Activated T-cell treated with anti-CD3 and anti-CD28 coated beads, Interleukin-2, amount 50 U/mL, for 48 hours (primary cell): ENCODE measurements around the gene DUSP16.
A peak's percentile ranks its signal among the peaks of the same experiment; 100 is the strongest.
"Not testable (repeated sequence)": the region's sequence is repeated elsewhere in the genome, so short reads cannot be mapped to it uniquely, and the experiment has no call there.

ENCODE experiments used
- DNase-seq, 2 experiments: peaks; one replicate each; pipeline ENCODE4 v3.0.0-alpha.2; 2020

DUSP16 gene, protein sequence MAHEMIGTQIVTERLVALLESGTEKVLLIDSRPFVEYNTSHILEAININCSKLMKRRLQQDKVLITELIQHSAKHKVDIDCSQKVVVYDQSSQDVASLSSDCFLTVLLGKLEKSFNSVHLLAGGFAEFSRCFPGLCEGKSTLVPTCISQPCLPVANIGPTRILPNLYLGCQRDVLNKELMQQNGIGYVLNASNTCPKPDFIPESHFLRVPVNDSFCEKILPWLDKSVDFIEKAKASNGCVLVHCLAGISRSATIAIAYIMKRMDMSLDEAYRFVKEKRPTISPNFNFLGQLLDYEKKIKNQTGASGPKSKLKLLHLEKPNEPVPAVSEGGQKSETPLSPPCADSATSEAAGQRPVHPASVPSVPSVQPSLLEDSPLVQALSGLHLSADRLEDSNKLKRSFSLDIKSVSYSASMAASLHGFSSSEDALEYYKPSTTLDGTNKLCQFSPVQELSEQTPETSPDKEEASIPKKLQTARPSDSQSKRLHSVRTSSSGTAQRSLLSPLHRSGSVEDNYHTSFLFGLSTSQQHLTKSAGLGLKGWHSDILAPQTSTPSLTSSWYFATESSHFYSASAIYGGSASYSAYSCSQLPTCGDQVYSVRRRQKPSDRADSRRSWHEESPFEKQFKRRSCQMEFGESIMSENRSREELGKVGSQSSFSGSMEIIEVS

DNA sequence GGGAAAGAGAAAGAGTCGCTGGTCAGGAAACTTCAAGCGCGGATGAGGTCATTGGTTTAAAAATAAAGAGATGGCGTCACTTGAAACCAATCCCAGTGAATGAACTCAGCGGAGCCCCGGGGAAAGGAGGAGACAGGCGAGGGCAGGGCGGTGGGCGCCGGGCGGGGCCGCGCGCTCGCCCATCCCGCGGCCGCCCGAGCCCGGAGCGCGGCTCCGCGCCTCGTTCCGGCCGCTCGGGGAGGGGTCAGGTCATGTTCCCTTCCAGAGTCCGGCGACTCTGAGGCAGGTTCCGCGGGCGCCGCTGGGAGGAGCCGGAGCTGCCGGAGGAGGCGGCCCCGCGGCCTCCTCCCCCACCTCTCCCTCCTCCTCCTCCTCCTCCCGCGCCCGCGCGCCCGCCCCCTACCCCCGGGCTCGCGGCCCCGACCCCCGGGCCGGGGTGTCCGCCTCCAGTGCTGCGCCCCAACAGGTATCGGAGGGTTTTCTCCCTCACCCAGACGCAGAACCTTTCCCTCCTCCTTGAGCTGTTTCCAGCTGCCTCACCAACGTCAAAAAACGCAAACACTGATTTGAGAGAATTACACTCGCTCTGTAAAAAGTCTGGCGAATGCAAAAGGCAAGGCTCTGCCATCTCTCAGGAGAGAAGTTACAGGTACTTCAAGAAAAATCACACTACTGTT is at the start of gene DUSP16:
Gene DUSP16, minus strand, starts transcription at position 279 of the 677 bp plus-strand sequence. CDS start 41,765 bp downstream, outside the sequence.
- DNase-seq, result peak; percentile 78 to 86

DNA sequence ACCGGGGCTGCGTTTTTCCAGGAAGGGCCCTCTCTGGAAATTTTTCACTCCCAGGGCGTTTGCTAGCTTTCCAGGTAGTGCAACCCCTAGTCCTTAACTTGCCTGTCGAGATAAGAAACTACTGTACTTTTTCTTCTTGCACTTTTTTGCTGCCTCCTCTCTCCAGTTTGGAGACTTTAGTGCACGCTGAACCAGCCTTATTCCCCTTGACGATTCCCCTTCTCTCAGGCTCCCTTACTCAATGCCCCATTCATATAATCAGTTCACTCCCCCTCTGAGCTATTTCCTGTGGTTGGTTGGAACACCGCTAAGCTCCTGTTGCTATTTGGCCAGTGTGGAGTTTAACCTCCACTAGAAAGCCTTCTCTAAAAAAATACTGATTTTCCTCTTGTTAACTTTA is 49.7 kb upstream of the DUSP16 start:
- DNase-seq, result no peak

DNA sequence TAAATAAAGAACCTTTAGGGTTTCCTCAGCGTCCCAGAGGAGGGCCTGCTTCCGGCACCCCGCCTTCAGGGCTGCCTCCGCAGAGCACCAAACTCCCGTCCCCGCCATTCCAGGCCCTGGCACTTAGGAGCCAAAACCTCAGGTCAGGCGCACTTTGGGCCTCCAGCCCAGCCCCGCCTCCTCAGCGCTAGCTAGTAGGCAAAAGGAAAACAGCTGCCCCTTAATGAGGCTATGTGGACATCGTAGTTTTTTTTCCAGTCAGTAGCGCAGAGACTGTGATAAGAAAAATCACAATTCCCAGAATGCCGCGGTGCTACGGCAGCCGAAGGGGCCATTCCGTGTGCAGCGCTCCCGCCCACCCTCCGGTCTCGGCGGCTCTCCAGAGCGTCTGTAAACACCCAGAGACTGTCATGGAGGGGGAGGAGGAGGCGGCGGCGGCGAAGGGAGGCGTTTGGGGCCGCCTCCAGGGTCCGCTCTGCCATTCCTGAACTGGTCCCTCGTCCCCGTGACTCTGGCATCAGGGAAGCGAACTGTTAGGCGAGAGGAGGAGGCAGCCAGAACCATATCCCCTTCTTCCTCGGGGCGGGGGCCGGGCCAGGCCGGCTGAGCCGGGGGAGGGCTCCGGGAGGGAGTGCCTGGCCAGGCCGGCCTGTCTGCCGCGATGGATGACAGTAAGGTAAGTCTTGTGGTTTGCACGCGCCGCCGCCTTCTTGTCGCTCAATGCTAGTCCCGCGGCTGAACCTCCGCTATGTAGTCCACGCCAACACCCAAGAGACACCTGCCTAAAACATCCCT is 49.0 kb upstream of the DUSP16 start, which contains the start of gene CREBL2:
Gene CREBL2, plus strand, starts transcription at position 365 of the 795 bp plus-strand sequence. Its CDS starts 297 bp downstream, at position 662.
- DNase-seq, result peak; percentile 89 to 91

DNA sequence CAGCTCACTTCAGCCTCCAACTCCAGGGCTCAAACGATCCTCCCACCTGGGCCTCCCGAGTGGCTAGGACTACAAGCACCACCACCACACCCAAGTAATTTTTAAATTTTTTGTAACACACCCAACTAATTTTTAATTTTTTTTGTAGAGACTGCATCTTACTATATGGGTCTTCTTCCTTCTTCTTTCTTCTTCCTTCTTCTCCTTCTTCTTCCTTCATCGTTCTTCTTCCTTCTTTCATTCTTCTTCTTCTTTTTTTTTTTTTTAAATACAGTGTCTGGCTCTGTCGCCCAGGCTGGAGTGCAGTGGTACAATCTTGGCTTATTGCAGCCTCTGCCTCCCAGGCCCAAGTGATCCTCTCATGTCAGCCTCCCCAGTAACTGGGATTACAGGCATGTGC is 48.0 kb upstream of the DUSP16 start:
- no peak for DNase-seq

DNA sequence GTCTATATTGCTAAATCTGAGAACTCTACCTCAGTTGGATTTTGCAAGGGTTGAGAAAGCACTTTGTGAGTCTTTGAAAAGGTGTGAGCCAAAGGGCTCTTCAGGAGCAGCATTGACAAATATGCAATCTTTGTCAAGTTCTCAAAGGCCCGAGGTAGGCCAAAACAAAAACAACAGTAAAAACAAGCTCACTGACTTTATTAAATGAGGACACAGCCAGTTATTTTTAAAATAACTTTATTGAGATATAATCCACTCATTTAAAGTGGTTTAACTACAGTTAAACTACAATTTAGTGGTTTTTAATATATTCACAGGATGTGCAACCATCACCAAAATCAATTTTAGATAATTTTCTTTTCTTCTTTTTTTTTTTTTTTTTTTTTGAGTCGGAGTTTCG is 47.0 kb upstream of the DUSP16 start:
- no peak for DNase-seq

DNA sequence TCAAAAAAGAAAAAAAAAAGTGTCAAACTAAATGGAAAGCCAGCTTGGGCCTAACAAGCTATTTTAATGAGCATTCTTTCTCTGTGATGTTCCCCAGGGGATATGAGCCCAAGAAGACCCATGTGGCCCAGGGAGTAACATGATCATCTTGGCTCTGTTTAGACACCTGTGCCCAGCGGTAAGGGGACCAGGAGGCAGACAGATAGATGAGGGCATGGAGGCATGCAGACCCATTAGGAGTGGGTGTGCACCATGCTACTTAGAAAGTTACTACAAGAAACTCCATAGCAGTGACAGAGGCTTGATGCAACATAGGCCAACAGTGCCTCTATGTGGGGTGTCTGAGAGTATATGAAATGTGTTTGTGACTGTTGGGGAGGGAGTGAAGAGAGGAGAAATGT is 45.9 kb upstream of the DUSP16 start:
- DNase-seq, result no peak

DNA sequence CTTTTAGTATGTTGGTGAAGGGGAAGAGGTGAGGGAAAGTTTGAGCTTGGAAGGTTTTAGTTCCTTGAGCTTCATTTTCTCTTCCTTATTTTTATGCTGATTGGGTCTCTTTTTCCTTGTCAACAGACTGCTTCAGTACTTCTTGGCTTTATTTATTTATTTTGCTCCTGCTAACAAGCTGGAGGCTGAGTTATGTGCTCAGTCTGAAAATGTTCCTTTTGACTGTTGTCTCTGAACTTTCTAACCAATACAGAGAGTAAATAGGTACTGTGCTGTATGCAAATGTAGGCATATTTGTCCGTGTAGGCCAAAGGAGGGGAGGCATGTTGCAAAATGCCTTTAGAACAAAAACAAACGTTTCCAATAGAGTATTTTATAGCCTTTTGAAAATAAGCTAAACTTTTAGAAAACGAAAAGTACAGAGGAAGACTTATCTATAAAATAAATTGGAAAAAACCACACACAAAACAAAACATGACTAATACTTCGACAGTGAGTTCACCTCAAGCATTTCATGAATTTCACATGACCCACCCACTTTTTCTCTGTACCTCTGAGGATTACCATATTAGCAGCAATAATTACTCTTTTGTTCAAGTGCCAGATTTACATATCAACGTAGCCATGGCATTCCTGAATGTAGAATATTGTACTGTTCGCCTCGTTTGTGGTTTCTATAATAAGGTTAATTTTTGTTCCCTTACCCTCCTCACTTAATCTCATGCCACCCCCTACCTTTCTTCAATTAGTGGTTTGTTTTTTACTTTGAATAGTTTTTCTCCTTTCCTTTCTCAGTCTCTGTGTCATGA is 44.3 kb upstream of the DUSP16 start:
- DNase-seq, result no peak

DNA sequence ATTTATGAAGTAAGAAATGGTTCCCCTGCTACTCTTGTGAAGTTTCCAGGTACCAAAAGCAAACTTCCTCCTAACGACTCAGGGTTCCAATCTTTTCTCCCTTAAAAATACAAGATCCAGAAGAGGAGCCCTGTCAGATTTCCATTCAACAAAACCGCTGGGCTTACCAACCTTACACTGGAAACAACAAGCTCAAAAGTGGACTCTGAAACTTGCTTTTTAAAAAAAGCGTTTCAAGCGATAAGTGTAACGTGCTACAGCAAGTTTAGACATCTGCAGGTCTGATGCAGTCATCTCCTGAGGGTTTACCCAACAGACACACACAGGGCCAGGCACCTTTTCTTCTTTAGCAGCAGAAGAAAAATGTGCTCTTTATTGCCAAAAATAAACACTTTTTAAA is 42.1 kb upstream of the DUSP16 start:
- DNase-seq, result no peak

DNA sequence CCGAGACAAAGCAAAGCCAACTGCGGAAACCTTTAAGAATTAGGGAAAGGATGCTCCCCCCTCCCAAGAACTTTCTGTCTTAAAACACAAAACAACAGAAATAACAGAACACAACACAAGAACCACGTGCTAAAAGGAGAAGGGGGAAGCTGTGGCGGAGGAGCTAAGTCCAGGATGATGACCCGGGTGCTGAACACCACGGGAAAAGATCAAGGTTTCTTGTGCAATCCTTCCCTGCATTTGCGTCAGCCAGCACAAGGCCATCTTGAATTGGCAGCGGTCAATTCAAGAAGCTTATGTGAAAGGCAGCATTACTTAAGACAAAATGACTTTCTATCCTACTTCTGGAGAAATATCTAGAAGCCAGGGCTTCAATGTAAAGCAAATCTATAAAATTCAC is 38.0 kb upstream of the DUSP16 start:
- no peak for DNase-seq

DNA sequence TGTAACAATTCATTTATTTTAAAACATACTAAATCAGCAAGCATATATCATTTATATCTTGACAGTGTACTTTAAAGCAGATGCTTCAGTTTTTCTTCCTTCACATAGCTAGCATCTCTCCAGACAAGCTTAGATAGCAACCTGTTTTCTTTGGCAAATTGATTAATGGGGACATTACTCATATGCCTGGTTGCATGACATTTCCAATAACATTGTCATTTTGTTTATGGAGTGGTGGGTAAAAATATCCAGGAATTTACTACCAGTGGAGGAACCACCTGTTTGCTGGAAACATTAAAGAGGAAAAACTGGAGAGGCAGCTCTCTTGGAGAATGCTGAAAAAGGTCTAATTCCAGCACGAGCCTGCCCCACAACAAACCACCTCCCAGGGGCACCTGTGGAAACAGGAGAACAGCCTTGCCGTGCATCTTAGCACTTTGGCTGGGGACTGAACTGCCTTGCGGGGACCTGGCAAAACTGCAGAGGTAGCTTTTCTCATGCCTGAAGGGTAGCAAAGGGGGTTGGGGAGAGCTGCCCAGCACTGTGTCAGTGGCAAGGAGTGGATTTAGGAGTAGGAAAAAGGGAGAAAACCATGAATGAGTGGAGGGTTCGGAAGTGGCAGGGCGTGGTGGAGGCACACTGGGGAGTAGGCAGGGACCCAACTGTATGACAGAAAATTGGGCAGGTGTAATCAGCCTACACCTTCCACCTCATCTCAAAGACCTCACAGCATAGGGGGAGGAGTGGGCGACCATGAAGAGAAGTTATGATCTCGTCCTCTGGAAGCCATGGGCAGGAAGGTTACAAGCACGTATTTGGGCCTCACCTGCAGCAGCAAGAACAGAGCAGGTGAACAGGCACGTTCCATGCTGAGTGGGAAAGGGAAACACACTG is 37.3 kb upstream of the DUSP16 start:
- DNase-seq, result no peak

DNA sequence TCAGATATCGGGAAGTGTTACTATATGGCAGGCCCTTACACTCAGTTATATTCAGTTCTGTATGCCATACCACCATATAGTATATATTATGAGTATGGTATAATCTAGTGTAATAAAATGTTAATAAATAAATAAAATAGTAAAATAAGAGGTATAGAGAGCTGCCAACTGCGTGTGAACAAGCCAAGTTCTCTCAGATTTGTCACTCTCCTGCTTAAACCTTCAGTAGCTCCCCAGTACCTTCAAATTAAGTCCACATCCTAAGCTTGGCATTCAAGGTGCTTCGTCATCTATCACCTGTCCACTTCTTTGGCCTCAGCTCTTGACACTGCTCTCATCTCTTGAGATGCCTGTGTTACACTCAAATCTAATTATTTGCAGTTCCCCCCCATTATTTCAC is 36.2 kb upstream of the DUSP16 start:
- no peak for DNase-seq

DNA sequence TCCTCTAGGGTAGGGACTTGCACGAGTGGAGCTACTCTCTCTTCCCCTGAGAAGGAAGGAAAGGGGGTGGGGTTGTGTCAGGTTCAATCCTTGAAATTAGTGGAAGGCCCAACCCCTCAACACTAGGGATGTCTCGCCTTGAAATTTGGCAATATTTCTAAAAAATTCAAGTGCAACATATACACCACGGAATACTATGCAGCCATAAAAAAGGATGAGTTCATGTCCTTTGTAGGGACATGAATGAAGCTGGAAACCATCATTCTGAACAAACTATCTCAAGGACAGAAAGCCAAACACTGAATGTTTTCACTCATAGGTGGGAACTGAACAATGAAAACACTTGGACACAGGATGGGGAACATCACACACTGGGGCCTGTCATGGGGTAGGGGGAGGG is 33.9 kb upstream of the DUSP16 start:
- DNase-seq, result not testable (repeated sequence)

DNA sequence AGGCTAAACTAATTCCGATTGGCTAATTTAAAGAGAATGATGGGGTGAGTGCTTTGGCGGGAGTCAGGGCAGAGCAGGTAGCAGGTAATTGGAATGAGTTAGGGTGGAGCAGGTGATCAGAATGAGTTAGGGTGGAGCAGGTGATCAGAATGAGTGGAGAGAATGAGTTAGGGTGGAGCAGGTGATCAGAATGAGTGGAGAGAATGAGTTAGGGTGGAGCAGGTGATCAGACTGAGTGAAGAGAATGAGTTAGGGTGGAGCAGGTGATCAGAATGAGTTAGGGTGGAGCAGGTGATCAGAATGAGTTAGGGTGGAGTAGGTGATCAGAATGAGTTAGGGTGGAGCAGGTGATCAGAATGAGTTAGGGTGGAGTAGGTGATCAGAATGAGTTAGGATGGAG is 33.3 kb upstream of the DUSP16 start:
- DNase-seq, result not testable (repeated sequence)

DNA sequence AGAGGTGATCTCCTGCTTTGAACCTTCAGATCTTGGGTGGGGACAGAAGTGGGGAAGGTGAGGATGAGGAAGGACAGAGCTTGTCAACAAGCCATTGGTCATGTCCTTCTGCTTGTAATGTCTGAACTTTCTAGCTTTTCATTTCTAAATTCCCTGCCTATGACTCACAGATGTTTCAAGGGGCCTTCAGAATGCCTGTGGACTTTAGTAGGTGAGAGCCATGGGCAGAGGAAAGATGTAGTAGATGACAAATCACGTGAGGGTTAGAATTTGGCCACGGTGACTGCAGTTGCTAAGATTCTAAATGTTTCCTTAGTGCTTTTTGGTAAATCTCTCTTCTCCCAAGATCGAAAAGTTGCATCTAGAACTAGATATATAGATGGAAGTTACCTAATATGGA is 30.3 kb upstream of the DUSP16 start:
- no peak for DNase-seq

DNA sequence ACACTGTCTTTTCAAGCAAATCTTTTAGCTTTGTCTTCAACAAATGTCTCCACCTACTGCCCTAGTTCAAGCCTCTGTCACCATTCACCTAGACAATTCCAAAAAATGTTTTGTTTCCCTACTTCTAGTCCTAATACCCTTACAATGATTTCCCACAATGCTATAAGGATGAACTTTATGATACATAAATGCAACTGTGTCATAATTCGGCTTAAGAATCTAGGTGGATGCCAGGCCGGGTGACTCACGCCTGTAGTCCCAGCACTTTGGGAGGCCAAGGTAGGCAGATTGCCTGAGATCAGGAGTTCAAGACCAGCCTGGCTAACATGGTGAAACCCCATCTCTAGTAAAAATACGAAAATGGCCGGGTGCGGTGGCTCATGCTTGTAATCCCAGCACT is 28.3 kb upstream of the DUSP16 start:
- no peak for DNase-seq

DNA sequence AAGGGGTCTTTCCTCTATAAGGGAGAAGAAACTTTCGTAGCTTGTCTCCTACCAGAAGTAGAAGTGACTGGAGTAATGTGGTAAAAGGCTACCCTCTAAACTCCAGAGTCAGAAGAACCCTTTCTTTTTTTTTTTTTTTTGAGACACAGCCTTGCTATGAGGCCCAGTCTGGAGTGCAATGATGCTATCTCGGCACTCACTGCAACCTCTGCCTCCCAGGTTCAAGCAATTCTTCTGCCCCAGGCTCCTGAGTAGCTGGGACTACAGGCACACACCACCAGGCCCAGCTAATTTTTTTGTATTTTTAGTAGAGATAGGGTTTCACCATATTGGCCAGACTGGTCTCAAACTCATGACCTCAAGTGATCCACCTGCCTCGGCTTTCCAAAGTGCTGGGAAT is 25.8 kb upstream of the DUSP16 start:
- not testable (repeated sequence) for DNase-seq

DNA sequence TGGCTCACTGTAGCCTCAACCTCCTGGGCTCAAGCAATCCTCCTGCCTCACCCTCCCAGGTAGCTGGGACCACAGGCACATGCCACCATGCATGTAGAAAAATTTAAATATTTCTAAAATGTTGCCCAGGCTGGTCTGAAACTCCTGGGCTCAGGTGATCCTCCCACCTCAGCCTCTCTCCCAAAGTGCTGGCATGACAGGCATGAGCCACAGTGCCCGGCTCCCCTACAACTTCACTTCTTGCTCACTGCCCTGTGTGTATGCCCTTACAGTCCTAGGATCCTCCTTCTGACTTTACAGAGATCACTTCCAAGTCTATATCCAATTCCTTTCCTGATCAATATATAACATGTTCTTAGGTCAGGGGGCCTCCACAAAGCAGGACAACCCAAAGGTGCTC is 25.2 kb upstream of the DUSP16 start:
- DNase-seq, result no peak

DNA sequence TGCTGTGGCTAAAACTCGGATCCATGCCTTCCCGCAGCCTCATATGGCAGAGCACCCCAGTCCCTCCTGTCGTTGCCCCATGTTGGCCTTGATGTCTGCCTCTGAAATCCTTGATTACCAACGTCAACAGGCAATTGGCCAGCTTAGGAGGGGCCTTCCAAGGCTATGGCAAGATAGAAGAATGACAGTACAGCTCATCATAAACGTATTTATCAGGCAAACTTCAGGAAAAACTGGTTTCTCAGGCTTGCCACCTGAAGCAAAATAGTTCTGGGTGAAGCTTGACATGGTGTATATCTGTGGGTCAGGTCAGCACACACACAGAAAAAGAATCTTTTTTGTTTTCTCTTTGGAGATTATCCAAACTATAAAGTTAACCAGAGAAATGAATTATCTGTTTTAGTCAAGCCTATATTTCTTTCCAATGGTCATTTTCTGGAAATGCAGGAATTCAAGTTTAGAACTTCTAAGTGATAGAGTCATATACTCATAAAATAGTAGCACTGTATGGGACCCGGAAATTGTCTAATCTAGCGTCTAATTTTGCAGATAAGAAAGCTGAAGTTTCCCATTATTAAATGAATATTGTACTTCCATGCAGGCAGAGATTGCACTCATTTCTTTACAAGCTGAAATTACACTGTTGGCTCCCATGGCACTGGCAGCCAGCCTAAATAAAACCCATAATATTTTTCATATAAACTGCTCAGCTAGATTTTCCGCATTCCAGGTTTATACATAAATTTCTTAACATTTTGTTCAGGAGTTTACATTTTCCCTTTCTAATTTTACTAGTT is 24.4 kb upstream of the DUSP16 start:
- no peak for DNase-seq

DNA sequence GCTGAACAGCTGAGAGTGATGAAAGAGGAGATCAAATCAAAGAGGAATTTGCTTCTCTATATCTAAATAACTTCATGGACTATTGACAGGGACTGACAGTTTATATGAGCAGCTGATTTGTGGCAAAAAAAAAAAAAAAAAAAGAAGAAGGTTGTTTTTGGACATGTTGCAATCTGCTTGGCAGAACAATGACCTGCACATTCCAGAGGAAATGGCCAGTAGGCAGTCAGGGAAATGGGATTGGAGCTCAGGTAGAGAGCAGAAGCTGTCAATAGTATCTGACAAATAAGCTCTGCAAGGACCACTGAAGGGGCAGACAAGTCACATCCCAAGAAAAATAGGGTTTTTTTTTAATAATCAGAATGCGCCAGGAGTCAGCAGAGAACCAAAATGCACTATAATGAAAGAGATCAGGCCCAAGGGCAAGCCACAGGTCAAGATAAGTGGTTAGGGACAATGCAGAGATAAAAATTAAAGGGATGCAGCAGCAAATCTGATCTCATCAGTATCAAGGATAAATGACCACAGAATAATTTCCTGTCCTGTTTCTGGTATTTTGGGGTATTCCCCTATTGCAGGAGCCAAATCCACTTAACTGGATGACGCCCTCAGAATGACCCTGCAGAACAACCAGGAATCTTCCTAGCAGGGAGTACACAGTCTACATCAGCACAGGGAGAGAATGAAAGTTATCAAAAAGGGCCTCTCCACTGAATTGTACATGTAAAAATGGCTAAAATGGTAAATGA is 22.6 kb upstream of the DUSP16 start:
- DNase-seq, result no peak
